H9 (cell line): ENCODE measurements around the gene KIR3DL3. TPM values are rescaled to one million over a fixed set of nuclear protein-coding genes. Genes with fewer than 3 reads are reported as not detected.
"Not testable (repeated sequence)": the region's sequence is repeated elsewhere in the genome, so short reads cannot be mapped to it uniquely, and the experiment has no call there.

Source experiments
- DNase-seq: peaks from one replicate; pipeline ENCODE4 v3.0.0-alpha.2; 2017
- H2AFZ ChIP-seq: one replicate; pipeline ENCODE4 v1.6.1; 2013; ENCODE audit warnings: mild to moderate bottlenecking, low read length, control low read depth, moderate library complexity
- H2AK5ac ChIP-seq: 2 replicates; pipeline ENCODE4 v1.6.1; 2013; ENCODE audit warnings: low read length, control low read depth, mixed read lengths; ENCODE audit not compliant: insufficient read length
- H2BK120ac ChIP-seq: one replicate; pipeline ENCODE4 v1.6.1; 2013; ENCODE audit warnings: low read depth, mild to moderate bottlenecking, low read length, control low read depth, inconsistent platforms; ENCODE audit not compliant: poor library complexity, severe bottlenecking
- H2BK12ac ChIP-seq: 2 replicates; pipeline ENCODE4 v1.6.1; 2013; ENCODE audit warnings: low read length, control low read depth, mixed read lengths, low read depth; ENCODE audit not compliant: insufficient read length
- H2BK15ac ChIP-seq: 2 replicates; pipeline ENCODE4 v1.6.1; 2013; ENCODE audit warnings: low read depth, low read length, control low read depth
- H2BK20ac ChIP-seq: one replicate; pipeline ENCODE4 v1.6.1; 2013; ENCODE audit warnings: low read depth, mild to moderate bottlenecking, low read length, control low read depth, inconsistent platforms; ENCODE audit not compliant: poor library complexity, severe bottlenecking
- H2BK5ac ChIP-seq: 2 replicates; pipeline ENCODE4 v1.6.1; 2013; ENCODE audit warnings: low read length, control low read depth, mixed read lengths; ENCODE audit not compliant: insufficient read length
- H3K14ac ChIP-seq: 2 replicates; pipeline ENCODE4 v1.6.1; 2013; ENCODE audit warnings: low read length, control low read depth; ENCODE audit not compliant: insufficient read depth
- H3K18ac ChIP-seq: 2 replicates; pipeline ENCODE4 v1.6.1; 2013; ENCODE audit warnings: low read depth, mild to moderate bottlenecking, mixed read lengths, low read length, control low read depth; ENCODE audit not compliant: insufficient read length
- H3K23ac ChIP-seq: 2 replicates; pipeline ENCODE4 v1.6.1; 2013; ENCODE audit warnings: low read length, control low read depth, mixed read lengths, low read depth; ENCODE audit not compliant: insufficient read length
- H3K23me2 ChIP-seq: 2 replicates; pipeline ENCODE4 v1.6.1; 2013; ENCODE audit warnings: low read depth, mild to moderate bottlenecking, mixed read lengths, low read length, control low read depth; ENCODE audit not compliant: insufficient read length, poor library complexity, severe bottlenecking
- H3K27ac ChIP-seq: 2 replicates; pipeline ENCODE4 v1.5.1; 2013; ENCODE audit warnings: low read length, control low read depth, mixed read lengths, low read depth; ENCODE audit not compliant: insufficient read length
- H3K27me3 ChIP-seq: 2 replicates; pipeline ENCODE4 v1.6.1; 2013; ENCODE audit warnings: low read length, control low read depth, inconsistent platforms; ENCODE audit not compliant: insufficient read depth
- H3K4ac ChIP-seq: 2 replicates; pipeline ENCODE4 v1.6.1; 2013; ENCODE audit warnings: low read depth, mild to moderate bottlenecking, control low read depth, inconsistent platforms, low read length, moderate library complexity
- H3K4me1 ChIP-seq: 2 replicates; pipeline ENCODE4 v1.6.1; 2013; ENCODE audit warnings: low read length, control low read depth, inconsistent platforms; ENCODE audit not compliant: insufficient read depth
- H3K4me2 ChIP-seq: 2 replicates; pipeline ENCODE4 v1.6.1; 2013; ENCODE audit warnings: low read length, control low read depth, mixed read lengths; ENCODE audit not compliant: insufficient read length, insufficient read depth
- H3K56ac ChIP-seq: 2 replicates; pipeline ENCODE4 v1.6.1; 2013; ENCODE audit warnings: low read depth, mild to moderate bottlenecking, mixed read lengths, low read length, control low read depth; ENCODE audit not compliant: insufficient read length
- H3K79me1 ChIP-seq: 2 replicates; pipeline ENCODE4 v1.6.1; 2013; ENCODE audit warnings: low read depth, mild to moderate bottlenecking, moderate library complexity, low read length, control low read depth, inconsistent platforms; ENCODE audit not compliant: insufficient read depth, poor library complexity, severe bottlenecking
- H3K79me2 ChIP-seq: 2 replicates; pipeline ENCODE4 v1.6.1; 2013; ENCODE audit warnings: low read length, control low read depth, inconsistent platforms; ENCODE audit not compliant: insufficient read depth
- H3K9ac ChIP-seq: 2 replicates; pipeline ENCODE4 v1.6.1; 2013; ENCODE audit warnings: low read length, control low read depth, mixed read lengths; ENCODE audit not compliant: insufficient read length; ENCODE audit errors: extremely low read depth
- H3K9me3 ChIP-seq: one replicate; pipeline ENCODE4 v1.6.1; 2013; ENCODE audit warnings: low read depth, low read length, inconsistent platforms; ENCODE audit not compliant: control insufficient read depth
- H3T11ph ChIP-seq: one replicate; pipeline ENCODE4 v1.6.1; 2013; ENCODE audit warnings: mild to moderate bottlenecking, low read length, control low read depth, inconsistent platforms
- H4K20me1 ChIP-seq: one replicate; pipeline ENCODE4 v1.6.1; 2013; ENCODE audit not compliant: control insufficient read depth, insufficient read length, insufficient read depth
- H4K5ac ChIP-seq: 2 replicates; pipeline ENCODE4 v1.6.1; 2013; ENCODE audit warnings: low read depth, mild to moderate bottlenecking, mixed read lengths, low read length, control low read depth; ENCODE audit not compliant: insufficient read length
- H4K8ac ChIP-seq: replicated peaks from 2 replicates; pipeline ENCODE4 v1.6.1; 2013; ENCODE audit warnings: low read length, control low read depth, mixed read lengths, low read depth; ENCODE audit not compliant: insufficient read length
- H4K91ac ChIP-seq: 2 replicates; pipeline ENCODE4 v1.6.1; 2013; ENCODE audit warnings: low read depth, mild to moderate bottlenecking, moderate library complexity, mixed read lengths, low read length, control low read depth; ENCODE audit not compliant: insufficient read length
- H3K27ac Mint-ChIP-seq, 3 experiments: 2 replicates in 2 of 3; 3 replicates in 1 of 3; pipeline ENCODE4 v1.8.0; 2020 to 2021; ENCODE audit warnings: mixed read lengths in 3 of 3, mild to moderate bottlenecking in 1 of 3, moderate library complexity in 1 of 3
- H3K27me3 Mint-ChIP-seq: 2 replicates; pipeline ENCODE4 v1.8.0; 2021; ENCODE audit warnings: low read depth, mild to moderate bottlenecking, moderate library complexity, mixed read lengths
- H3K36me3 Mint-ChIP-seq, 3 experiments: 2 replicates in 2 of 3; 3 replicates in 1 of 3; pipeline ENCODE4 v1.8.0; 2020 to 2021; ENCODE audit warnings: low read depth in 3 of 3, mixed read lengths in 3 of 3; ENCODE audit not compliant: insufficient read depth in 1 of 3
- H3K4me1 Mint-ChIP-seq, 2 experiments: 2 replicates each; pipeline ENCODE4 v1.8.0; 2020; ENCODE audit warnings: mixed read lengths in 2 of 2
- H3K4me3 Mint-ChIP-seq, 2 experiments: 2 replicates in 1 of 2; 3 replicates in 1 of 2; pipeline ENCODE4 v1.8.0; 2020 to 2021; ENCODE audit warnings: mild to moderate bottlenecking in 2 of 2, mixed read lengths in 2 of 2, moderate library complexity in 1 of 2
- H3K9me3 Mint-ChIP-seq, 2 experiments: 2 replicates in 1 of 2; 3 replicates in 1 of 2; pipeline ENCODE4 v1.8.0; 2020; ENCODE audit warnings: mild to moderate bottlenecking in 2 of 2, mixed read lengths in 2 of 2, moderate library complexity in 1 of 2
- WGBS: extraction: QIAGEN DNeasy Blood & Tissue Kit; methylation state at CpG from one replicate; pipeline ENCODE4 v1.1.7; 2013; ENCODE audit warnings: missing lambda C conversion rate, low lambda C conversion rate, mixed read lengths; ENCODE audit not compliant: insufficient read length; ENCODE audit errors: extremely low coverage; 5-methylcytosine and 5-hydroxymethylcytosine counted together
- total RNA-seq: library from RNA; stranded (reverse); gene quantifications from 2 replicates; pipeline ENCODE4 v1.2.1, GENCODE V29; 2021
- TF ChIP-seq, protein P1 (sequence below): fragments of 200-600 bp; sonication (generic); conservative IDR thresholded peaks from 3 replicates; pipeline ENCODE4 v1.8.0; 2021; ENCODE audit warnings: antibody characterized with exemption, mild to moderate bottlenecking

The KIR3DL3 gene
- total RNA-seq, 1 experiment from 2014 or later = not detected

DNA sequence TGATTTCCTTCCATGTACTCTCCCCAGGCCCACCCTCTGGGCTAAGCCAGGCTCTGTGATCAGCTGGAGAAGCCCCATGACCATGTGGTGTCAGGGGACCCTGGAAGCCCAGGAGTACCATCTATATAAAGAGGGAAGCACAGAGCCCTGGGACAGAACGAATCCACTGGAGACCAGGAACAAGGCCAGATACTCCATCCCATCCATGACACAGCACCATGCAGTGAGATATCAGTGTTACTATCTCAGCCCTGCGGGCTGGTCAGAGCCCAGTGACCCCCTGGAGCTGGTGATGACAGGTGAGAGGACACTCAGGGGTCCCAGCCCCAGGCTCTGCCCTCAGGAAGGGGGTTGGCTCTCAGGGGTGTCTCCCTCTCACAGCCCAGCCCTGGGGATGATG is 27.5 kb upstream of the KIR3DL3 start:
- H4K91ac ChIP-seq = no peak overlapping the region
- H3K9ac ChIP-seq = no peak overlapping the region
- Mint-ChIP-seq H3K4me1 (no peaks in the 10 kb centered on the region), H3K4me3 (no peak overlapping the region), H3K36me3 (peaks cover 4 to 24% (median 16%) of the 10 kb centered on the region in 3 experiments; a peak in 6 of 7 replicates), H3K27ac (no peak overlapping the region), H3K27me3 (no peaks in the 10 kb centered on the region; the same call in 1 of the 2 replicates), H3K9me3 (peaks cover 84 to 87% of the 10 kb centered on the region in 2 experiments)
- no CpG with 5 or more reads among the region's 2 CpGs for WGBS
- H3K79me2 ChIP-seq = no peaks in the 10 kb centered on the region
- no peak overlapping the region for H3K14ac ChIP-seq
- no peak overlapping the region for H2AK5ac ChIP-seq
- no peak overlapping the region for H2BK120ac ChIP-seq
- no peak overlapping the region for H3K4me2 ChIP-seq
- H3K27me3 ChIP-seq = no peaks in the 10 kb centered on the region; the same call in 1 of the 2 replicates
- H3K4me1 ChIP-seq = no peaks in the 10 kb centered on the region
- TF ChIP-seq, protein P1, sequence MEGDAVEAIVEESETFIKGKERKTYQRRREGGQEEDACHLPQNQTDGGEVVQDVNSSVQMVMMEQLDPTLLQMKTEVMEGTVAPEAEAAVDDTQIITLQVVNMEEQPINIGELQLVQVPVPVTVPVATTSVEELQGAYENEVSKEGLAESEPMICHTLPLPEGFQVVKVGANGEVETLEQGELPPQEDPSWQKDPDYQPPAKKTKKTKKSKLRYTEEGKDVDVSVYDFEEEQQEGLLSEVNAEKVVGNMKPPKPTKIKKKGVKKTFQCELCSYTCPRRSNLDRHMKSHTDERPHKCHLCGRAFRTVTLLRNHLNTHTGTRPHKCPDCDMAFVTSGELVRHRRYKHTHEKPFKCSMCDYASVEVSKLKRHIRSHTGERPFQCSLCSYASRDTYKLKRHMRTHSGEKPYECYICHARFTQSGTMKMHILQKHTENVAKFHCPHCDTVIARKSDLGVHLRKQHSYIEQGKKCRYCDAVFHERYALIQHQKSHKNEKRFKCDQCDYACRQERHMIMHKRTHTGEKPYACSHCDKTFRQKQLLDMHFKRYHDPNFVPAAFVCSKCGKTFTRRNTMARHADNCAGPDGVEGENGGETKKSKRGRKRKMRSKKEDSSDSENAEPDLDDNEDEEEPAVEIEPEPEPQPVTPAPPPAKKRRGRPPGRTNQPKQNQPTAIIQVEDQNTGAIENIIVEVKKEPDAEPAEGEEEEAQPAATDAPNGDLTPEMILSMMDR = no peak
- no peak overlapping the region for H2BK15ac ChIP-seq
- no peak overlapping the region for H2BK12ac ChIP-seq
- no peak overlapping the region for H4K5ac ChIP-seq
- no peak overlapping the region for H2AFZ ChIP-seq
- no peak overlapping the region for H3K4ac ChIP-seq
- no peak overlapping the region for H2BK20ac ChIP-seq
- H3K23me2 ChIP-seq = no peaks in the 10 kb centered on the region
- DNase-seq = no peak
- H3T11ph ChIP-seq = no peak overlapping the region
- H4K8ac ChIP-seq = no peak overlapping the region
- no peaks in the 10 kb centered on the region for H4K20me1 ChIP-seq
- no peak overlapping the region for H2BK5ac ChIP-seq
- H3K18ac ChIP-seq = no peak overlapping the region
- no peak overlapping the region for H3K23ac ChIP-seq
- H3K27ac ChIP-seq = no peak overlapping the region
- H3K9me3 ChIP-seq = peaks cover 69% of the 10 kb centered on the region
- no peak overlapping the region for H3K56ac ChIP-seq
- H3K79me1 ChIP-seq = no peaks in the 10 kb centered on the region

GRCh38 chr19:54697716-54698115 is 26.5 kb upstream of the KIR3DL3 start:
- not testable (repeated sequence) for H2BK12ac ChIP-seq, H3K9ac ChIP-seq, H3K4me3 Mint-ChIP-seq, H2AFZ ChIP-seq, H2BK20ac ChIP-seq, H3K4me1 ChIP-seq, H2AK5ac ChIP-seq, H3K23ac ChIP-seq, H3K27me3 Mint-ChIP-seq, H3K27ac ChIP-seq, H3T11ph ChIP-seq, H2BK15ac ChIP-seq, H3K18ac ChIP-seq, H3K79me2 ChIP-seq, H4K20me1 ChIP-seq, DNase-seq, H3K27me3 ChIP-seq, H3K14ac ChIP-seq, H4K8ac ChIP-seq, H4K5ac ChIP-seq, H3K4me1 Mint-ChIP-seq, H3K27ac Mint-ChIP-seq, H2BK5ac ChIP-seq, H2BK120ac ChIP-seq, H3K79me1 ChIP-seq, H3K23me2 ChIP-seq, H3K4ac ChIP-seq, H3K56ac ChIP-seq, H3K4me2 ChIP-seq, H4K91ac ChIP-seq
- peaks cover 71% of the 10 kb centered on the region for H3K9me3 ChIP-seq
- no CpG with 5 or more reads among the region's 13 CpGs for WGBS
- Mint-ChIP-seq H3K36me3 (peaks cover 4 to 20% (median 12%) of the 10 kb centered on the region in 3 experiments; a peak in 6 of 7 replicates), H3K9me3 (peaks cover 85 to 87% of the 10 kb centered on the region in 2 experiments)
